ENCODE measurements around the gene FAM118B.

FAM118B gene

GRCh38 chr11:126290887-126291286 is 79.3 kb downstream of the FAM118B start:
- DNase-seq (ENCODE audit: low read depth), result no peak
- no peak overlapping the region for H3K4me3 ChIP-seq (ENCODE audit: low read depth, low read length)
- TF ChIP-seq, protein P1, sequence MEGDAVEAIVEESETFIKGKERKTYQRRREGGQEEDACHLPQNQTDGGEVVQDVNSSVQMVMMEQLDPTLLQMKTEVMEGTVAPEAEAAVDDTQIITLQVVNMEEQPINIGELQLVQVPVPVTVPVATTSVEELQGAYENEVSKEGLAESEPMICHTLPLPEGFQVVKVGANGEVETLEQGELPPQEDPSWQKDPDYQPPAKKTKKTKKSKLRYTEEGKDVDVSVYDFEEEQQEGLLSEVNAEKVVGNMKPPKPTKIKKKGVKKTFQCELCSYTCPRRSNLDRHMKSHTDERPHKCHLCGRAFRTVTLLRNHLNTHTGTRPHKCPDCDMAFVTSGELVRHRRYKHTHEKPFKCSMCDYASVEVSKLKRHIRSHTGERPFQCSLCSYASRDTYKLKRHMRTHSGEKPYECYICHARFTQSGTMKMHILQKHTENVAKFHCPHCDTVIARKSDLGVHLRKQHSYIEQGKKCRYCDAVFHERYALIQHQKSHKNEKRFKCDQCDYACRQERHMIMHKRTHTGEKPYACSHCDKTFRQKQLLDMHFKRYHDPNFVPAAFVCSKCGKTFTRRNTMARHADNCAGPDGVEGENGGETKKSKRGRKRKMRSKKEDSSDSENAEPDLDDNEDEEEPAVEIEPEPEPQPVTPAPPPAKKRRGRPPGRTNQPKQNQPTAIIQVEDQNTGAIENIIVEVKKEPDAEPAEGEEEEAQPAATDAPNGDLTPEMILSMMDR (IDR thresholded peaks at IDR 0.05; ENCODE audit: low read depth, low read length, missing control alignments), result no peak

DNA sequence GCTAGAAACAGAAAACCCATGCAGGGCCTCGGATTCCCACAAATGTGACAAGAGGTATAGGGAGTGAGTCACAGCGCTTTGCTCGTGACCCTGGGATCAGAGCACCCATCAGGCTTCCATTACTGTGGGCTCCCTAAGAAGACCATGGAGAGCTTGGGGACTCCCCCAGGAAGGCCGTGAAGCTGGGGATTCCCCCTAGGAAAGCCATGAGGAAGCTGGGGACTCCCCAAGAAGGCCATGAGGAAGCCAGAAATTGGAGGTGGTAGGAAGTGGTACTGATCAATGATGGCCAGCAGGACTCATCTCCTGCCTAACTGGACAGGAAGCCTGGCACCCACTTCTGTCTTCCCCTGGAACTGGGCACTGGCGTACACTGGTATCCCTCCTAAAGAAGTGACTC is 82.1 kb downstream of the FAM118B start:
- no peak for DNase-seq (ENCODE audit: low read depth)
- H3K4me3 ChIP-seq (ENCODE audit: low read depth, low read length), result no peak overlapping the region
- TF ChIP-seq, protein P1 (IDR thresholded peaks at IDR 0.05; ENCODE audit: low read depth, low read length, missing control alignments), result no peak

DNA sequence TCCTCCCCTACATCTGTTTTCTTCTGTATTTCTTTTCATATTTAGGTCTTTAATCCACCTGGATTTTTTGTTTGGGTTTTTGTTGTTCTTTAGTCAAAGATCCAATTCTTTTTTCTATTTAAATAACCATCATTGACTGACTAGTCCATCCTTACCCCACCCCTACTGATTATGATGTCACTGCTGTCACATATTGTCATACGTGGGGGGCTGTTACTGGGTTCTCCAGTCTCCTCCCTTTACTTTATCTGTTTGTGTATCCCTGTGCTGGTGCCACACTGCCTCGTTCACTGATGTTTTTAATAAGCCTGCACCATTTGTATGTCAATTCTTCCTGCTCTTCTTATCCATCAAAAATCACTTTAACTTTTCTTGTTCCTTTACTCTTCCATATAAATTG is 85.4 kb downstream of the FAM118B start:
- TF ChIP-seq, protein P1 (IDR thresholded peaks at IDR 0.05; ENCODE audit: low read depth, low read length, missing control alignments), result no peak
- no peak overlapping the region for H3K4me3 ChIP-seq (ENCODE audit: low read depth, low read length)

DNA sequence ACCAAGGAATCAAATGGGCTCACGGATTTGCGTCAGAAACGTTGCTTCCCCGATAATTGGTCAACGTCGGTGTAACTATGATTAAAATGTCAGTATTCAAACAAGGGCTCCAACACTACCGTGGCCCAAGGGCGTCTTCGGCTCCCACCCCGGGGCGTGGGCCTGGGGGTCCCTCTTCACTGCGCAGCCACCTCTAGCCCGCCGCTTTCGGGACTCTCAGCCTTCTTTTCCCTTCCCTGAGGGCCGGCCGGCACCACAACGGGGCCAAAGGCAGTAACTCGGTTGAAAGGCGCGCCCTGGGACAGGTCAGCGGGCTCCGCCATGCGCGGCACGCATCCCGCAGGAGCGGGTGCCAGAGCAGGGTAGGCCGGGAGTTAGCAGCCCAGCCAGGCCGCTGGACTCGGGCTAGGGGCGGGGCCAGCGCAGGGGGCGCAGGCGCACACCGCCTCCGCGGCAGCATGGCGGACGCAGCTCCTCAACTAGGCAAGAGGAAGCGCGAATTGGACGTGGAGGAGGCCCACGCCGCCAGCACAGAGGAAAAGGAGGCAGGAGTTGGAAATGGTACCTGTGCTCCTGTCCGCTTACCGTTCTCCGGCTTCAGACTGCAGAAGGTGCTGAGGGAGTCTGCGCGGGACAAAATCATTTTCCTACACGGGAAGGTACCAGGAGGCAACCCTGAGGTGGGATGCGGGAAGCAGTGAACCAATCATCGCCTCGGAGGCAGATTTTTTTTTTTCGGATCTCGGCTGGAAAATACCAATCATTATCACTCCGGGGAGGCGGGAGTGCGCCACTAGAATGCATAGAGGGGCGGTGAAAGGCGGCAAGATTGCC is 92.3 kb downstream of the FAM118B start, which contains the start of gene DCPS:
Gene DCPS, plus strand, starts transcription at position 438 of the 834 bp plus-strand sequence. Its CDS starts 21 bp downstream, at position 459.
- DNase-seq (ENCODE audit: low read depth), result no peak
- TF ChIP-seq, protein P1 (IDR thresholded peaks at IDR 0.05; ENCODE audit: low read depth, low read length, missing control alignments), result no peak
- H3K4me3 ChIP-seq (ENCODE audit: low read depth, low read length), result peak within 1 kb of the TSS; percentile 90

More for the DNA sequence above, 85.4 kb downstream of the FAM118B start:
- DNase-seq (ENCODE audit: low read depth), result no peak

- no peak for DNase-seq (ENCODE audit: low read depth)
- H3K4me3 ChIP-seq (ENCODE audit: low read depth, low read length), result peak overlapping the region; percentile 90
- TF ChIP-seq, protein P1 (IDR thresholded peaks at IDR 0.05; ENCODE audit: low read depth, low read length, missing control alignments), result no peak
Measured at GRCh38 chr11:126304457-126305075, 93.0 kb downstream of the FAM118B start.

DNA sequence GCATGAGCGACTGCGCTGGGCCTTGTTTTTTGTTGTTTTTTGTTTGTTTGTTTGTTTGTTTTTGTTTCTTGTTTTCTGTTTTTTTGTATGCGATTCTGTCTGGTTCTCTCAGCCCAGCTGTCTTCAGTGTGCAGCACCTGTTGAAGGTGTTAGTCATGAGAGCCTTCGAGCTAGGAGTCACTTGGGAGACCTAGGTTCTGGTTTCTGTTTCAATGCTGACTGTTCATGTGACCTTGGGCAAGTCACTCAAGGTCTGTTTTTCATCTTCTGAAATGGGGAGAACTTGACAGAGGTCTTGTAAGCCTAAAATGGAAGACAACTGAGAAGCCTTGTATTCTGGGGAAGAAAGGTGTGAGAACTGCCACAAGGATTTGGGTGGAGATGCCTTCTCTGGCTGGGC is 94.1 kb downstream of the FAM118B start:
- TF ChIP-seq, protein P1 (IDR thresholded peaks at IDR 0.05; ENCODE audit: low read depth, low read length, missing control alignments), result no peak
- no peak overlapping the region for H3K4me3 ChIP-seq (ENCODE audit: low read depth, low read length)
- peak; percentile 83 for DNase-seq (ENCODE audit: low read depth)
